ENCODE measurements around the gene DYNLT3.

DYNLT3 gene, protein sequence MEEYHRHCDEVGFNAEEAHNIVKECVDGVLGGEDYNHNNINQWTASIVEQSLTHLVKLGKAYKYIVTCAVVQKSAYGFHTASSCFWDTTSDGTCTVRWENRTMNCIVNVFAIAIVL

DNA sequence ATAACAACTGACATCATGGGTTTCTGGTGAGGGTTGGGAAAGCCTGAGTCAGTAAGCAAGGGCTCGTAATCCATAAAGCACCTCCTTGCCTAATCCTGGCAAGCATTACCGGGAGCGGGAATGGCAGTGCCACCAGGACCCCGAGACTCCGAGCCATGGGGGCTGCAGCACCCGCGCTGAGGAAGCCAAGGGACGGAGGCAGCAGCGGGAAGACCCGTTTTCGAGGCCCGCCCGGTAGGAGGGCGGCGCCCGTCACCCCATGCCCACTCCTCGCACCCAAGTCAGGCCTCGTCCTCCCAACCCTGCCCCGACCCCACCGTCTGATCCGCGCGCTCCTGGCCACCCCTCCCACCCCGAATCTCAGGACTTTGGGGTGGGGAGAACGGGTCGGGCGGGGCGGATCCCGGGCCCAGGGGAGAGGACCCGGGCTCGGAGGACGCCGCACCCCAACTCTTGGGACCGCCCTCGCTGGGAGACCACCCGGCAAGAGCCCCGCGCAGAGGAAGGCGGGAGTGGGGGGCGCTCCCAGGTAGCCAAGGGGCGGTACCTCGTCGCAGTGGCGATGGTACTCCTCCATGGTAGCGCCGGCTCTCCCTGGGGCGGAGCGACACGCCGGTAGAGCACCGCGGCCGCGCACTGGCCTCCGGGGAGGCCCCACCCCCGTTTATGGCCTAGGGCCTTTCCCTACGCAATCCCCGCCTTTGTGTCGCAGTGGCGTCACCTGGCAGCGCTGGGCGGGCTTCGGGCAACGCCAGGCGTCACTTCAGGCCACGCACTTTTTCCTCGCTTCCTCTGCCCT lies at the start of gene DYNLT3:
Gene DYNLT3, minus strand, starts transcription at position 638 of the 799 bp plus-strand sequence. Its CDS starts 61 bp downstream, at position 577.
- DNase-seq (ENCODE audit: low read depth): peak; percentile 59
- TF ChIP-seq, protein P1, sequence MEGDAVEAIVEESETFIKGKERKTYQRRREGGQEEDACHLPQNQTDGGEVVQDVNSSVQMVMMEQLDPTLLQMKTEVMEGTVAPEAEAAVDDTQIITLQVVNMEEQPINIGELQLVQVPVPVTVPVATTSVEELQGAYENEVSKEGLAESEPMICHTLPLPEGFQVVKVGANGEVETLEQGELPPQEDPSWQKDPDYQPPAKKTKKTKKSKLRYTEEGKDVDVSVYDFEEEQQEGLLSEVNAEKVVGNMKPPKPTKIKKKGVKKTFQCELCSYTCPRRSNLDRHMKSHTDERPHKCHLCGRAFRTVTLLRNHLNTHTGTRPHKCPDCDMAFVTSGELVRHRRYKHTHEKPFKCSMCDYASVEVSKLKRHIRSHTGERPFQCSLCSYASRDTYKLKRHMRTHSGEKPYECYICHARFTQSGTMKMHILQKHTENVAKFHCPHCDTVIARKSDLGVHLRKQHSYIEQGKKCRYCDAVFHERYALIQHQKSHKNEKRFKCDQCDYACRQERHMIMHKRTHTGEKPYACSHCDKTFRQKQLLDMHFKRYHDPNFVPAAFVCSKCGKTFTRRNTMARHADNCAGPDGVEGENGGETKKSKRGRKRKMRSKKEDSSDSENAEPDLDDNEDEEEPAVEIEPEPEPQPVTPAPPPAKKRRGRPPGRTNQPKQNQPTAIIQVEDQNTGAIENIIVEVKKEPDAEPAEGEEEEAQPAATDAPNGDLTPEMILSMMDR (conservative IDR thresholded peaks at IDR 0.05; ENCODE audit: low read length): no peak
- H3K4me3 ChIP-seq (ENCODE audit: low read length): peak within 1 kb of the TSS; percentile 72

DNA sequence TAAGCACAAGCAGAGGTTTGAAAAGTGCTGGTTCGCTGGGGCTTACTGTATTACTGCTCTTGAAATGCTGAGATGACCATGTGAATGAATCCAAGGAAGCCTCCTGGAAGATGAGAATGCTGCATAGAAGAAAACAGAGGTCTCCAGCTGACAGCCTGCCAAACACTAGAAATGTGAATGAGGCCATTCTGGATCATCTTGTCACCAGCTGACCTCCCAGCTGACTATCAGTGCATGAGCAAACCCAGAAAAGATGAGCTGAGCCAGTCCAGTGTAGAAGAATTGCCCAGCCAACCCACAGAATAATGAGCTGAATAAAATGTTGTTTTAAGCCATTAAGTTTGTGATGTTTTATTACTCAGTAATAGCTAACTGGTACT lies 49.1 kb upstream of the DYNLT3 start:
- no peak overlapping the region for H3K4me3 ChIP-seq (ENCODE audit: low read length)
- TF ChIP-seq, protein P1 (conservative IDR thresholded peaks at IDR 0.05; ENCODE audit: low read length): no peak
- peak; percentile 1 for DNase-seq (ENCODE audit: low read depth)

DNA sequence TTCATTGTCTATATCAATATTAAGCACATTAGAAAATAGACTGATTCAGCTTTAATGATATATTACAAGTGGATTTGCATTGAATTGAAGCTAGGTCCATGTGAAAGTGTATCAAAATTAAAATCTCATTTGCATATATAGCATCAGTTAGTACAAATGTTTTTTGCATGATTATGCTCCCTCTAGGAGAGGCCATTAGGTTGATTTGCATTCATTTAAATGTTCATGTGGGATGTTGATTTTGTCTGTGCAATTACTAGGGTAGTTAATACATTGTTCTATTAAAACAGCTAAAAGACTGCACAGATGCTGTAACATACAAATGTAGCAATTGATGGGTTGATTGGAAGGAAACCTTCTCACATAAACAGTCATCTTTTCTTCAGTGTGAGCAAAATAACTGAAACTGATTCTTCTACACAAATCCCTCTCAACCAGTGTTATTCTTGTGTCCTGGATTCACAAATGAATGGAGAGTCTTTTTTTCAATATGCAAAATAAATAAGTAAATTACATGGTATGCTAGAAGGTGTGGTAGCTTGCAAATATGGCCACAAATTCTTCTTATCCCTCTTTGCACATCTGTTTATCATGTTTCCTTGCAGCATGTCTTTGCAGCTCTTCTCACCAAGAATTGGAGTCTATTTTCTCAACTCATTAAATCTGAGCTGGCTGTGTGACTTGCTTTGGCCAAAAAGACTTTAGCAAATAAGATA lies 48.6 kb upstream of the DYNLT3 start:
- TF ChIP-seq, protein P1 (conservative IDR thresholded peaks at IDR 0.05; ENCODE audit: low read length): no peak
- DNase-seq (ENCODE audit: low read depth): no peak
- H3K4me3 ChIP-seq (ENCODE audit: low read length): no peak overlapping the region

DNA sequence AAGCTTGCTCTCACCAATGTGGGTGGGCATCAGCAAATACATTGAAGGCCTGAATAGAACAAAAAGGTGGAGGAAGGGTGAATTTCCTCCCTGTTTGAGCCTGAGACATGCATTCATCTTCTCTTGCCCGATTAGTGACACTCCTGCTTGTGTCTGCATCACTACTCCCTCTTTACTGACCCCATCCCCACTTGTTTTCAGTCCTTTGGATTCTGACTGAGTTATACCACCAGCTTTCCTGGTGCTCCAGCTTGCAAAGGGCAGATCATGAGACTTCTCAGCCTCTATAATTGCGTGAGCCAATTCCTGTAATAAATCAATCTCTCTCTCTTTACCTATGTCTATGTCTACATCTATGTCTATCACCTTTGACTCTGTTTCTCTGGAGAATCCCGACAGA lies 47.4 kb upstream of the DYNLT3 start:
- no peak for DNase-seq (ENCODE audit: low read depth)
- no peak overlapping the region for H3K4me3 ChIP-seq (ENCODE audit: low read length)
- TF ChIP-seq, protein P1 (conservative IDR thresholded peaks at IDR 0.05; ENCODE audit: low read length): no peak

DNA sequence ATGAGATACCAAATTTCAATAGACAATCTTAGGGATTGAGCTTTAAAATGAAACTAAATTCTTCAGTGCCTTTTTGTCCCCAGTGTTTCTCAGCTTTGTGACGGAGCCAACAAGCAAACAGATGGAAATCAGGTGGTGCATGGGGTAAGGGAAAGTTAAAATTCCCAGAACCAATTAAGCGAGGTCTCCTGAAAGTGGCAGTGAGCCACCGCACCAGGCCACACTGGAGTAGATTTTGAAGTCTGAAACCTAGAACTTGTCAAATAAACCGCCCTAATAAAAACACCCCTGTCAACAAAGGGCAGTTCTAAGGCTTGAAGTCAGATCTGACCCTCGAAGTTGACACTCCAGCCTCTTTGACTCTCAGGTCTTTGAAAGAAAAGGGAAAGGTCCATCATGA lies 40.6 kb upstream of the DYNLT3 start:
- DNase-seq (ENCODE audit: low read depth): no peak
- H3K4me3 ChIP-seq (ENCODE audit: low read length): no peak overlapping the region
- TF ChIP-seq, protein P1 (conservative IDR thresholded peaks at IDR 0.05; ENCODE audit: low read length): no peak

DNA sequence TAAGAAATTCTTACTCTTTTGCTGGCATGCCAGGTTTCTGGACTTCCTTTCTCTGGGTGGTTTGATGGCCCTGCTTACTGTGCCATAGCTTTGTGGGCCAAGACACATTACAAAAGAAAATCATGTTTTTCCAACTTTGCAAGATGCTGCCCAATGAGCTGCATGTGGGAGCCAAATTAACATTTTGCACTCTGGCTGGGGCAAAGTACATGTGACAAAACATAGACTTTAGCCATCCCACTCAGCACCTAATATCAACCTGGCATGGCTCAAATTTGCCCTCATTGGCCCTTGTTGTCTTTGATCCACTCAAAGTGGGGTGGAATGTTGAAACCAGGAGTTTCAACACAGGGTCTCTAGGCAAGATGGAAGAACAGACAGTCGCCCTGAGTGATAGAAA lies 40.0 kb upstream of the DYNLT3 start:
- TF ChIP-seq, protein P1 (conservative IDR thresholded peaks at IDR 0.05; ENCODE audit: low read length): no peak
- DNase-seq (ENCODE audit: low read depth): no peak
- H3K4me3 ChIP-seq (ENCODE audit: low read length): no peak overlapping the region
